NCI-H82 treated with DMSO at 0.1 percent for 48 hours (cell line): ENCODE results near the gene ST3GAL3.

Experiments
- DNase-seq: peaks from one replicate; lab custom pipeline; 2025; ENCODE audit not compliant: unreplicated experiment; lab: John Stamatoyannopoulos, UW

The ST3GAL3 gene, protein sequence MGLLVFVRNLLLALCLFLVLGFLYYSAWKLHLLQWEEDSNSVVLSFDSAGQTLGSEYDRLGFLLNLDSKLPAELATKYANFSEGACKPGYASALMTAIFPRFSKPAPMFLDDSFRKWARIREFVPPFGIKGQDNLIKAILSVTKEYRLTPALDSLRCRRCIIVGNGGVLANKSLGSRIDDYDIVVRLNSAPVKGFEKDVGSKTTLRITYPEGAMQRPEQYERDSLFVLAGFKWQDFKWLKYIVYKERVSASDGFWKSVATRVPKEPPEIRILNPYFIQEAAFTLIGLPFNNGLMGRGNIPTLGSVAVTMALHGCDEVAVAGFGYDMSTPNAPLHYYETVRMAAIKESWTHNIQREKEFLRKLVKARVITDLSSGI

DNA sequence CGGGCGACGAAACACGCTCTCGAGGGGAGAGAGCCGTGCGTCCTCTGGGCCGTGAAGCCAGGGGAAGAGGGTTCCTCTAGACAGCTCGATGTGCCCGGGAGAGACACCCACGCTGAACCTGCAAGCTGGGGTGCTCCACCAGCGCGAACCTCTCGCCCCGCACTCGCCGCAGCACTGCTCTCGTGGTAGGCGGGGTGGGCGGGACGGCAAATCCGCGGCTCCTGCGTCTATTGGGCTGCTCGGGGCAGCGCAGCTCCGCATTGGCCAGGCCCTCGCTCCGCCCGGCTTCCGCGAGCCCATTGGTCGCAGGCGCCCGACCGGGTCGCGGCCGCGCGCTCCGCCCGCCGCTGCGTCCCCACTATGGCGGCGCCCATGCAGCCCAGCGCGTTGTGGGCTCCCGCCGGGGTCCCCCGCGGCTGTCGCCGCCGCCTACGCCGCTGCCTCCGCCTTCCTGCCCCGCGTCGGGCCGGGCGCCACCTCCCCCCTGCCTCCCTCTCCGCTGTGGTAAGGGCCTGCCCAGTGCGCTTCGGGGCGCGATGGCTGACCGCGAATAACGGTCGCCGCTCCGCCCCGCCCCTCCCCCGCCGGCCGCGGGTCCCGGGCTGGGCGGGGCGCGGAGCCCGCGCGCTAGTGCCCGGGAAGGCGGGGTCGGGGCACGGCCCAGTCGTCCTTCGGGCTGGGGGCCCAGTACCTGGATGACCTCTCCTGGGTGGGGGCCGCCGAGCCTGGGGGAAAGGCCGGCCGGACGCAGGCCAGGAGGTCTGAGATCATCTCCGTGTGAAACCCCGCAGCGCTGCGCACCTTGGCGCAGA, at the start of gene ST3GAL3:
Gene ST3GAL3, plus strand, starts transcription at position 347 of the 812 bp plus-strand sequence. CDS start 28,727 bp downstream, outside the sequence.
- DNase-seq: peak; percentile 56

DNA sequence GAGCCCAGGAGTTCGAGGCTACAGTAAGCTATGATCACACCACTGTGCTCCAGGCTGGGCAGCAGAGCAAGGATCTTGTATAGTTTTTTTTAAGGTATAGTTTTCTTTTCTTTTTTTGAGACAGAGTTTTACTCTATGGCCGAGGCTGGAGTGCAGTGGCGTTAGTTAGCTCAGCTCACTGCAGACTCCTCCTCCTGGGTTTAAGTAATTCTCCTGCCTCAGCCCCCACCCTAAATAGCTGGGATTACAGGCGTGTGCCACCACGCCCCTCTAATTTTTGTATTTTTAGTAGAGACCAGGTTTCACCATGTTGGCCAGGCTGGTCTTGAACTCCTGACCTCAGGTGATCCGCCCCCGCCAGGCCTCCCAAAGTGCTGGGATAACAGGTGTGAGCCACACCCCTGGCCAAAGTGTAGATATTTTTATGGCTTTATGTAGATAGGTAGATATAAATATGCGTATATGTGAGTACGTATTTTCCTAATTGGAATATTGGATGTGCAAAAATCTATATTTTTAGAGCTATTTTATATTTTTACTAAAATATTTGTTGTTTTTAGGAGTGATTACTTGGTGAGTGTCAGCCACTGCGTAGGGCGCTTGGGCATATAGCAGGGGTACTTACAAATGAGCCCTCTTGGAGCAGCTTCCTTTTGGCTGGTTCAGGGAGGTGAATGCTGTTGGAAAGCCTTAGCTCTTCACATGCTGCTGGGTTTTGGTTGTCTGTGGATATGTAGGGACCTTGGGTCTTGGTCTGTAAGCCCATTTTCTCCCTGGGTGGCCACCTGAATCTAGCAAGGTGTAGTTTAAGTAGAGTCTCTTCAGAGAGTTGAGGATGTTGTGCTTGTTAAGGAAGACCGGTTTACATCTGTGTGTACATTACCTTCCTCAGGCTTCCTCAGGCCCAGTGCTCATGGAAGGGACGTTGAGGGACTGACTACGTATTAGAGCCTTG, 47.8 kb upstream of the ST3GAL3 start:
- no peak for DNase-seq

DNA sequence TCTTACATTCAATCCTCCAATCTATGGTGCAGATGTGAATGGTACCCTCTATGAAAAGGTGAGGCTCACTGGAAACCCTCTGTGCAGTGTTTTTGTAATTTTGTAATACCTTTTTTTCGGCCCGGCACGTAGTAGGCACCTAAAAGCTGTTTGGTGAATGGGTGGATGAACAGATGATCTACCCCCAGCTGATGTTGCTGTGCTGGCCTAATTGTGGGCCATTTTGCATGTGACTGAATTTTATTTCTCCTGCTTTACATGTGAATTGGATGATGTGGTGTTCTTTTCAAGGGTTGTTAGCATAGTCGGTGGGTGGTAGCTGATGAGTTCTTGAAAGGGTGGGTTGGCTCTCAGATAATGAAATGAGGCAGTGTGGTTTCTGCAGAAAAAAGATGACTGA, 47.0 kb upstream of the ST3GAL3 start:
- no peak for DNase-seq

DNA sequence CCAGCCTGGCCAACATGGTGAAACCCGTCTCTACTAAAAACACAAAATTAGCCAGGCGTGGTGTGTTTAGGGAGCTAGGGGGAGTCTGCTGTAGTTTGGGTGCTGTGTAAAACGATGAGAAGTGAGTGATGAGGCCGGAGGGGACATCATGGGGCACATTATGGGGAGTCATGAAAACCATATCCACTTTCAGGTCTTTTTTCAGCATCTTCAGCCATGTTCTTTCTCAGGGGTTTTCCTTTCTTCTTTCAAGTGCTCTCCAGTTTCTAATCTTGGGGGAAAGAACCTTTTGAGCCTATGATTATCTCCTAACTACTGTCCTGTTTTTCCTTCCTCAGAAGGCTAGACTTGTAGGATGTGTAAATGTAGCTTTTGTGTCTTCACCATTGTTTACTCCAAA, 43.0 kb upstream of the ST3GAL3 start:
- DNase-seq: no peak

DNA sequence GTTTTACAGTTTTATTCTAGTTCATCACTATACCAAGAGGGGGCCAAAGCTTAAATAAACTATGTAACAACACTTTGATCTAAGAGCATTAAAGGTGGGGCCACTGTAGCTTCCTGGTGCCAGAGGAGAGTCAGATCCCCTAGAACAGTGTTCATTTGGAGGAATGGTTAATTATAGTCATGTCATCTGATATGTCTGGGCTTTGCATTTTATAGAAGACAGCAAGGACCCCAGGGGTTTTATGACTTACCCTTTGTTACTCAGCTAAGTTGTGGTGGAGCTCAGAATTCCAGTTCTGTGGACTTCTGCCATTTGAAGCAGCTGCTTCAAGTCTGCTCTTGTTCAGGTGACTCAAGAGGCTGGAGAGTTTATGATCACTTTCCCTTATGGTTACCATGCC, 40.7 kb upstream of the ST3GAL3 start:
- no peak for DNase-seq

DNA sequence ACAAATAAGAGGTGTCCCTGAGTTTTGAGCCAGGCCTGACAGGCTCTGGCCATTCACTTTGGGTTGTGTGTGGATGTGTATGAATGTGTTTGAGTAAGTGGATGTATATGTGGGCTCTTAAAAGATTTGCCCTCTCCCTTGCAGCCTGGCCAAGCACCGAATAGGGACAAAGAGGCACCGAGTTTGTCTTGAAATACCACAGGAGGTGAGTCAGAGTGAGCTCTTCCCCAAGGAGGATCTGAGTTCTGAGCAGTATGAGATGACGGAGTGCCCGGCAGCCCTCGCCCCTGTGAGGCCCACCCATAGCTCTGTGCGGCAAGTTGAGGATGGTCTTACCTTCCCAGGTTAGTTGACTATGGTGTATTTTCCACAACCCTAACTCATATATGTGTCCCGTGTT, 38.4 kb upstream of the ST3GAL3 start:
- no peak for DNase-seq

DNA sequence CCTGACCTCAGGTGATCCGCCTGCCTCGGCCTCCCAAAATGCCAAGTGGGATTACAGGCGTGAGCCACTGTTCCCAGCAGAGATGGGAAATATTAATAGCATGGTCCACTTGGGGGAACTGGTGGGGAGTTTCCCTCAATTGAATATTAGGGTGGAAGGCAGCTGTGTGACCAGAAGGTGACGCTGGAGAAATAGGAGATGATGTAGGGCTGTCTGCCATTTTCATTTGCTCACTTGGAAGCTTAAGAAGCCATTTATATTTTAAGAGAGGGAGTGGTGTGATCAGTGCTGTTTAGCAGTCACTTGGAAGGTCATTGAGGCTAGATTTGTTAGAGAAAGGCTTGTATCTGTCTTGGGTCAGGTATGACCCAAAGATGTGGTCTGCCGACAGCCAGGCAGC, 37.5 kb upstream of the ST3GAL3 start:
- DNase-seq: no peak

DNA sequence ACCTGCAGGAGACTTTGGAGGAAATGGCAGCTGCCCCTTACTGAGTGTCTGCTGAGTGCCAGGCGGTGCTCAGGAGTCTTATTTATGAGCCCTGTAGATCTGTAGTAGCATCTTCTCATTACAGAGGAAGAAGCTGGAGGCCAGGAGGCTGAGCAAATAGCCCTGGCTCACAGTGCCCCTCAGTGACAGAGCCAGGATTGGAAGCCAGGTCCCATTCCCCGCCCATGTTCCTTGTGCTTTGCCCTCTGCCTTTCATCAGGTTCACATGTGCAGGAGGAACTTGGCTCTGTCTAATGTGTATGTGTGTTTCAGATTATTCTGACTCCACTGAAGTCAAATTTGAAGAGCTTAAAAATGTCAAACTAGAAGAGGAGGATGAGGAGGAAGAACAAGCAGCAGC, 36.1 kb upstream of the ST3GAL3 start:
- no peak for DNase-seq

DNA sequence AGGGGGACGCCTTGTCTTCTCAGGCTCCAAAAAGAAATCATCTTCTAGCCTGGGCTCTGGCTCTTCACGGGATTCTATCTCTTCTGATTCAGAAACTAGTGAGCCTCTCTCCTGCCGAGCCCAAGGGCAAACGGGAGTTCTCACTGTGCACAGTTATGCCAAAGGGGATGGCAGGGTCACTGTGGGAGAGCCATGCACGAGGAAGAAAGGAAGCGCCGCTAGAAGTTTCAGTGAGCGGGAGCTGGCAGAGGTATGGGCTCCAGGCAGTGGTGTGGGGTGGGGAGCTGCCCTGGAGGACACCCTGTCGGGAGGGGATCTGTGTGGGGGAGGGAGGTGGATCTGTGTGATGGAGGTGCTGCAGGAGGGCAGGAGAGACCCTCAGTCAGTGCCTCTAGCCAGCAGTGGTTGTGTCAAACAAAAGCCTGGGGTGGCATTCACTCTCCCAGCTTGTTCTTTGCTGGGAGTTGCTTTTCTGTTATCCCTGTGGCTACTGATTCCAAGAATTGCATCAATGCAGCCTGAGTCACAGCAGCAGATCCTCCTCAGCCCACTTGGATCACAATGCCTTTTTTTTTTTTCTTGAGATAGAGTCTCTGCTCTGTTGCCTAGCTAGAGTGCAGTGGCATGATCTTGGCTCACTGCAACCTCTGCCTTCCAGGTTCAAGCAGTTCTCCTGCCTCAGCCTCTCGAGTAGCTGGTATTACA, 35.6 kb upstream of the ST3GAL3 start:
- no peak for DNase-seq

DNA sequence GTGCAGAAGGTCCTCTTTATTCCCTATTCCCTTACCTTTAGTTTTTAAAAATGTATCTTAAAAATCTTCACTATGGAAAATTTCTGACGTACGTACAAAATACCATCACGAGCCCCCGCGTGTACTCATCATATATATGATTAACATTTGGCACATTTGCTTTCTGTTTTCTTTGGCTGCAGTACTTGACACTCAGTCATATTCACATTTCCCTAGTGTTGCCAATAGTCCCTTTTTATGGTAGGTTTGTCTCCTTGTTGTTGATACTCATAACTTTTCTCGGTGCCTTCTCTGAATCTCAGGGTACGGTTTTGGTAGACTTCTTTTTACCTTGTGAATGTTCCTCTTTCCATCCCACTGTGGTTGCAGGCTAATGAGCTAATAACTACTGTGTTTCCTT, 34.1 kb upstream of the ST3GAL3 start:
- DNase-seq: no peak

DNA sequence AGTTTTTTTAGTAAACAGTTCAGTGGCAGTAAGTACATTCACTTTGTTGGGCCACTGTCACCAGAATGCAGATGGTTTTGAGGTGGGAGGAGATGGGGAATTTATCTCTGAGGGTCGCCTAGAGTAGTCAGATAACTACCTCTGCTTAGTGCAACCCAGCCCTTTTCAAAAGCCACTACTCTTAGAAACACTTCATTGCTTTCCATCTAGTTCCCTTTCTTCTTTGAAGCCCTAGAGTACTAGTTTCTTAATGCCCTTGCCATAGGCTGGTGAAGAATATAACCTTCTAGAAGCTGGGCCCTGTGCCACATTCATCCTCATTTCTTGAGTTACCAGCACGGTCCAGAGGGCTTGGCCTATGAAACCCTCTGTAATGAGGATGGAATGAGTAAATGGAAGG, 28.4 kb upstream of the ST3GAL3 start:
- DNase-seq: no peak

DNA sequence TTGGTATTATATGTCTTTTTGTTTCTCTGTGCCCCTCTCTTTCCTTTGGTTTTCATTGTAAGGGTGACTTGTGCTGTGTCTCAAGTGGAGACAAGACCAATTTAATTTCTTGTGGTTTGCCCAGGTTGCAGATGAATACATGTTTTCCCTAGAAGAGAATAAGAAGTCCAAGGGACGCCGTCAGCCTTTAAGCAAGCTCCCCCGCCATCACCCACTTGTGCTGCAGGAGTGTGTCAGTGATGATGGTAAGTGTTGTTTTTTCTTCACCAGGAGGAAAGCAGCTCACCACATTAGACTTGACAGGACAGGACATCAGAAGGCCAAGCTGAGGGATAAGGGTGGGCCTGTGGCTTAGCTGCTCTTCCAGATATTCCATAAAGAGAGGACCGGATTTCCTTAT, 23.8 kb upstream of the ST3GAL3 start:
- no peak for DNase-seq

DNA sequence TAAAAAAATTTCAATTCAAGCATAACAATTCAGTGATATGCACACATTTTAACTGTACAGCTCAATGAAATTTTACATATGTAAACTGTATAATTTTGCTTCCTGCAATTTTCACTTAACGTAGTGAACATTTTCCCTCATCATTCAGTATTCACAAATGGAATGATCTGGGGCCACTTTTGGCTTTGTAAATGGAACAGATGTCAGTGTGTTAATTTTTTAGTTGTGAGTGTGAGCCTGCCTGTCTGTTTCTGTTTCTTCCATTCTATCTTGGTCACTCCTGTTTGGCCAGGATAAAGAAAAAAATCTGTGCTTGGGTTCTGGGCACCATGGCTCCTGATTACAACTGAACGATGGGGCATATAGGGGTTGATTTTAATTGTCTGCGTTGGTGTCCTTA, 20.5 kb upstream of the ST3GAL3 start:
- DNase-seq: no peak

DNA sequence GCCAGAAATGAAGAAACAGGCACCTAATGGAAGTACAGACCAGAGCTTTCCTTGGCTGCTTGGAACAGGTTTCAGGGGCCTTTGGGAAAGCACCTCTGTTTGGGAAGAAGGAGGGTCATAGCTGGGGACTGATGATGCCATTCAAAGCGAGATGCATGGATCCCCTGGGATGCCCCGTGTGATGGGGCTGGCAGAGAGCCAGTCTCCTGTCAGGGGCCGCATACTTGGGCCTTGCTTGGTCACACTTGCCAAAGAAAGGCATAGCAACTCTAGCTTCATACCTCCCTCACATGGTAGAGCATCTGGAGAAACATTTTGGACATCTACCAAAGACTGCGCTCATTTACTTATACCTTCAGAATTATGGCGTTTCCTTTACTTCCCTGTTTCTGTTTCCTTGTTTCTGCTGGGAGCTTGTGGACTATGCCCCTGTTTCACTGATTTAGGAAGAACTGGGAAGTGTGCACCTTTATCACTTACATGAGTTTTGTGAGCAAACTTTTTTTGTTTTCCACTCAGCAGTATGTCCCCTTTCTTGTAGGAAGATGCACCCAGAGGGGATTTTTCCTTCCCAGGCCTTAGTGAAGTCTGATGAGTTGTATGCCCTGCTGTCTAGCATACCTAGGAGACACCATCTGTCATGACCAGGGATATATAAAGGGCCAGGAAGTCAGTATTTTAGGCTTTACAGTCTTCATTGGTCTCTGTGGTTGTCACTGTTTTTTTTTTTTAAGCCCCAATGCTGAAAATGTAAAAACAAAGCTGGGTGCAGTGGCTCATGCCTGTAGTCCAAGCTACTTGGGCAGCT, 19.8 kb upstream of the ST3GAL3 start:
- no peak for DNase-seq

DNA sequence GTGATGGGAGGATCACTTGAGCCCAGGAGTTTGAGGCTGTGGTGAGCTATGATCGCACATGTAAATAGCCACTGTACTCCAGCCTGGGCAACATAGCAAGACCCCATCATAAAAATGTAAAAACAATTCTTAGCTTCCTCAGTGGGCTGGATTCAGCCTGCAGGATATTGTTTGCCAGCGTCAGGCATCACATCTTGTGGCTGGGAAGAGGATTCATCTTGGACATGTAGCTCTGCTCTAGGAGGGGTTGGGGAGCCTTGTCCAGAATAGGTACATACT, 19.3 kb upstream of the ST3GAL3 start:
- DNase-seq: no peak

DNA sequence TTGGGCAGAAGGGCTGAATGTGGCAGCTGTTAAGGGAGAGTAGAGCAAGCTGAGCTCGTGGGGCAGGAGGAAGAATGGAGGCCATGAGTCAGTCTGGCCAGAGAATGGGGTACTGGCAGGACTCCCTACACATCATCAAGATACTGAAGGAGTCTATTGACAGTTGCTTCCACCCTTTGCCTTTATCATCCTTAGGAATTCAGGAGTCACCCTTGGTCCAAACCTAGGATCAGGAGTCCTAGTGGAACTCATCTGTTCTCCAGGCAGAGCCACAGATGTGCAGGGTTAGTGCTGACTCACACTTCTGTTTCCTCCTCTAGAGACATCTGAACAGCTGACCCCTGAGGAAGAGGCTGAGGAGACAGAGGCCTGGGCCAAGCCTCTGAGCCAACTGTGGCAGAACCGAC, 18.7 kb upstream of the ST3GAL3 start:
- DNase-seq: no peak

DNA sequence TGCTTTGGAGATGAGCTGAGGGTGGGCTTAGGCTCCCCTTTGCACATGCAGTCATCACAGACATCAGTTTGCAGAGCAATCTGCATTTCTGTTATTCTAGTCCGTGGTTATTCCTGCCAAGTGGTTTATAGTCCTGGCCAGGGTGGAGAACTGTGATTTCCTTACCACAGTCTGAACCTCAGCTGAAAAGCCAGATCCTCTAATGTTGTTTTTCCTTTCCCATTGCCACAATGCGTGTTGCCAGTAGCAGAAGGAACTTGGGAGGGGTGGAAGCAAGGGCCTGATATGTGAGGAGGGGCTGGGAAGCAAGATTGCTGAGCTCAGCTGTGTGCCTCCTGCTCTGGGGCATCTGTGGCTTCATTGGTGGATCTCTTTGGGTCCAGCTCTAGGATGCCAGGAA, 18.0 kb upstream of the ST3GAL3 start:
- no peak for DNase-seq

DNA sequence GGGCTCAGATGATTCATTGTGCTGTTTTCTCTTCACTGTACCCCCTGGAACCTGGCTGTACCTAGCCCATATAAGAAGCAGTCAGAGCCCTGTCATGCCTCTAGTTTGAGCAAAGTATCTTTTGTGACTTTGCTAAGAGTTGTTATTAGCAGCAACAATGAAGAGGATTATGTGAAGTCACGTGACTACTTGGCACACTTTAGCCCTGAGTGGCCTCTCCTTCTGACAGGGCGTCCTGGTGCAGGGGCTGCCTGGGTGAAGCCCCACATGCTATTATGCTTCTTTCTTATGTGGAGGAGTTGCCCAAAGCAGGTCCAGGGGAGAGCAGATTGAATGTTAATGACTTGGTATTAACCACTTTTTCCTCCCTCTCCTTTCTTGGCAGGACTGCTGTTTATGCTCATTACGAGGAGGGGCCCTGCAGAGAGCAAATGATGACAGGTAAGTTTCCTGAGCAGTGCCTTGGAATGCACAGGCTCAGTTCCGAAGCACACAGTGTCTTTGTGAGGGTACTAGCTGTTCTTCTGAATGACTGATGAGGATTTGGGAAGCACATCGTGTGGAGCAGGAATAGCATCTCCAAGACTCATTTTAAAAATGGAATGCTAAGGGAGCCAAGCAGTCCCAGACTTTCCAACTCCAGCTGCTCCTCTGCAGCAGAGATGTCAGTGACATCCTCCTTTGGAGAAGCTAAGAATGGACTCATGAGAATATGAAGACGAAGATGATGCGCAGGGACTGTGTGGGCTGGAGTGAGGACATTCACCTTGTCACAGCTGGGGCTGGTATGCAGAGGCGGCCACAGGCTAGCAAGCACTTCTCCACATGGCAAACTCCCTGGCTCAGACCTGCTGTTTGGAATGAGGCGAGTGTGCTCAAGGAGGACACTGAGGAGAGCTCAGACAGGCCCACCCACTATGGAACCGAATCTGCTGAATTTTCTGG, 15.2 kb upstream of the ST3GAL3 start:
- DNase-seq: no peak

DNA sequence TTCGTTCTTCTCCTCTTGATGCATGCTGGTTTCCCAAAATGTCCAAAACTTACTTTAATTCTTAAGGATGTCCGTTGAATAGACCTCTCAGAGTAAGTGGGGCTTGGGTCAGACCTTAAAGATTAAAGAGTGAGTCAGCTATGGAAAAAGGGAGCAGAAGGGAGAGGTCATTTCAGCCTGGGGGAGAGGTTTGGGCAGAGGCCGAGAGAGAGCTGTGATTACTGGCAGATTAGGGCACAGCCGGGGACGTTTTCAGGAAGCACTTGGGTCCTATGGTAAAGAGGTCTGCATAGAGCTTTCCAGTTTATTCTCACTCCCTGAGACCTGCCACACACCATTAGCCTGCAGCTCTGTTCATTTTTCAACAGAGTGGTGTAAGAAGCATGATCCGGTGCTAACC, 14.0 kb upstream of the ST3GAL3 start:
- no peak for DNase-seq
